HepG2 (cell line): ENCODE data around the gene WDR59. TPM values are rescaled to one million over a fixed set of nuclear protein-coding genes. Genes with fewer than 3 reads are reported as not detected.
A peak's percentile ranks its signal among the peaks of the same experiment; 100 is the strongest.

Experiments
- ATAC-seq: fragments of 200-7000 bp; cut with Tn5 transposase; 3 replicates; pipeline ENCODE4 v1.9.1; 2020; ENCODE audit warnings: mild to moderate bottlenecking, moderate library complexity
- BruUV-seq: library from RNA; stranded (reverse); fragments of 400-500 nt; replicated peaks from 2 replicates; lab custom pipeline; 2021; lab: Mats Ljungman, UMichigan
- CTCF ChIA-PET: fragments of 300-600 bp; formaldehyde crosslinking; extraction: SDS; loops from one replicate; lab custom pipeline; 2021; ENCODE audit warnings: low total read pairs, inconsistent platforms, low intra/inter-chr PET ratio; lab: Yijun Ruan, JAX
- POLR2A ChIA-PET: fragments of 350-600 bp; sonication (Branson Sonifier 250); formaldehyde crosslinking; loops from one replicate; lab custom pipeline; 2020; ENCODE audit warnings: antibody characterized with exemption, inconsistent platforms; lab: Yijun Ruan, JAX
- DNase-seq: peaks from one replicate; pipeline ENCODE4 v3.0.0-alpha.2; 2015; ENCODE audit warnings: low spot score
- FAIRE-seq: peaks from 3 replicates; lab custom pipeline; 2011; peaks lifted over from hg19 to GRCh38; lab: Jason Lieb, UNC
- H2AFZ ChIP-seq: one replicate; pipeline ENCODE4 v1.6.1; 2011; ENCODE audit warnings: low read length, inconsistent platforms
- H3K27ac ChIP-seq: fragments of 300-600 bp; 3 replicates; pipeline ENCODE4 v1.8.0; 2011; ENCODE audit warnings: mixed run types, mild to moderate bottlenecking, mixed read lengths, low read length, inconsistent platforms; ENCODE audit not compliant: insufficient read depth; ENCODE audit errors: extremely low read length
- H3K27me3 ChIP-seq, 2 experiments: fragments of 200-600 bp in 1 of 2; 2 replicates in 1 of 2; 3 replicates in 1 of 2; pipeline versions ENCODE4 v1.6.0 to v1.8.0; 2011; ENCODE audit warnings: low read length in 2 of 2, mild to moderate bottlenecking in 2 of 2, moderate library complexity in 2 of 2, inconsistent platforms in 1 of 2; ENCODE audit not compliant: insufficient read depth in 2 of 2, control insufficient read depth in 1 of 2
- H3K36me3 ChIP-seq, 2 experiments: fragments of 200-600 bp in 1 of 2; replicated peaks in 1 of 2; 2 replicates in 1 of 2; 3 replicates in 1 of 2; pipeline versions ENCODE4 v1.5.1 to v1.8.0; 2011; ENCODE audit warnings: low read length in 2 of 2, inconsistent platforms in 1 of 2; ENCODE audit not compliant: insufficient read depth in 2 of 2, control insufficient read depth in 1 of 2
- H3K4me1 ChIP-seq: 2 replicates; pipeline ENCODE4 v1.5.1; 2012; ENCODE audit warnings: low read length, inconsistent platforms; ENCODE audit not compliant: insufficient read depth
- H3K4me2 ChIP-seq: 2 replicates; pipeline ENCODE4 v1.6.0; 2011; ENCODE audit warnings: low read depth, low read length, inconsistent platforms
- H3K4me3 ChIP-seq, 3 experiments: fragments of 200-600 bp in 1 of 3; sonication (generic), shearing (Covaris generic) in 1 of 3; replicated peaks in 1 of 3; 2 replicates each; pipeline ENCODE4 v1.5.1; 2011 to 2016; ENCODE audit warnings: low read length in 3 of 3, inconsistent platforms in 2 of 3, low read depth in 2 of 3, mild to moderate bottlenecking in 2 of 3, control low read depth in 1 of 3, mixed read lengths in 1 of 3; ENCODE audit not compliant: insufficient read depth in 1 of 3
- H3K79me2 ChIP-seq: one replicate; pipeline ENCODE4 v1.6.1; 2011; ENCODE audit warnings: low read length, inconsistent platforms; ENCODE audit not compliant: insufficient read depth
- H3K9ac ChIP-seq: 2 replicates; pipeline ENCODE4 v1.6.0; 2011; ENCODE audit warnings: mild to moderate bottlenecking, low read depth, low read length, inconsistent platforms; ENCODE audit not compliant: insufficient read depth
- H3K9me3 ChIP-seq: 2 replicates; pipeline ENCODE4 v1.5.1; 2012; ENCODE audit warnings: mild to moderate bottlenecking, low read length
- H4K20me1 ChIP-seq: 2 replicates; pipeline ENCODE4 v1.6.0; 2011; ENCODE audit warnings: inconsistent platforms, mild to moderate bottlenecking, low read length, moderate library complexity; ENCODE audit not compliant: insufficient read depth
- CC2D1A ChIP-seq: sonication (generic); formaldehyde crosslinking; IDR thresholded peaks from 2 replicates; pipeline ENCODE4 v1.8.1; 2023; ENCODE audit warnings: mild to moderate bottlenecking, missing genetic modification reagents
- CENPT ChIP-seq: sonication (generic); formaldehyde crosslinking; IDR thresholded peaks from 2 replicates; pipeline ENCODE4 v1.8.0; 2022; ENCODE audit warnings: low read depth, mild to moderate bottlenecking, moderate library complexity, missing genetic modification reagents
- CHCHD3 ChIP-seq: sonication (generic); formaldehyde crosslinking; IDR thresholded peaks from 2 replicates; pipeline ENCODE4 v1.8.0; 2022; ENCODE audit warnings: mild to moderate bottlenecking, missing genetic modification reagents, moderate library complexity
- HINFP ChIP-seq: sonication (generic); formaldehyde crosslinking; IDR thresholded peaks from 2 replicates; pipeline ENCODE4 v1.4.0; 2020; ENCODE audit warnings: low read depth, mild to moderate bottlenecking, missing genetic modification reagents
- HNF4G ChIP-seq, 2 experiments: sonication (generic) in 1 of 2; formaldehyde crosslinking in 1 of 2; IDR thresholded peaks; 2 replicates each; pipeline versions ENCODE4 v1.4.0 to v1.6.1; 2011 to 2020; ENCODE audit warnings: borderline replicate concordance in 2 of 2, low read depth in 2 of 2, mild to moderate bottlenecking in 2 of 2, low read length in 1 of 2, missing genetic modification reagents in 1 of 2, moderate library complexity in 1 of 2
- IRF1 ChIP-seq: sonication (generic); formaldehyde crosslinking; IDR thresholded peaks from 2 replicates; pipeline ENCODE4 v1.4.0; 2020; ENCODE audit warnings: low read depth, mild to moderate bottlenecking, missing genetic modification reagents
- NCOA1 ChIP-seq: sonication (generic); formaldehyde crosslinking; IDR thresholded peaks from 2 replicates; pipeline ENCODE4 v1.9.0; 2021; ENCODE audit warnings: missing genetic modification reagents
- SNAI1 ChIP-seq: sonication (generic); formaldehyde crosslinking; IDR thresholded peaks from 2 replicates; pipeline ENCODE4 v1.5.0; 2020; ENCODE audit warnings: mild to moderate bottlenecking, missing genetic modification reagents, borderline replicate concordance
- THAP7 ChIP-seq: sonication (generic); formaldehyde crosslinking; IDR thresholded peaks from 2 replicates; pipeline ENCODE4 v1.8.1; 2023; ENCODE audit warnings: mild to moderate bottlenecking, missing genetic modification reagents
- ZNF235 ChIP-seq: sonication (generic); formaldehyde crosslinking; IDR thresholded peaks from 2 replicates; pipeline ENCODE4 v1.8.1; 2023; ENCODE audit warnings: mild to moderate bottlenecking, missing genetic modification reagents, borderline replicate concordance
- ZNF574 ChIP-seq: sonication (generic); formaldehyde crosslinking; IDR thresholded peaks from 2 replicates; pipeline ENCODE4 v1.4.0; 2020; ENCODE audit warnings: missing genetic modification reagents
- ZNF619 ChIP-seq: sonication (generic); formaldehyde crosslinking; IDR thresholded peaks from 2 replicates; pipeline ENCODE4 v1.4.0; 2020; ENCODE audit warnings: mild to moderate bottlenecking, missing genetic modification reagents
- ZNF777 ChIP-seq: sonication (generic); formaldehyde crosslinking; IDR thresholded peaks from 2 replicates; pipeline ENCODE4 v1.4.0; 2020; ENCODE audit warnings: missing genetic modification reagents
- ZNF839 ChIP-seq: sonication (generic); formaldehyde crosslinking; IDR thresholded peaks from 2 replicates; pipeline ENCODE4 v1.4.0; 2020; ENCODE audit warnings: missing genetic modification reagents, mild to moderate bottlenecking, borderline replicate concordance
- WGBS: methylation state at CpG from one replicate; pipeline ENCODE4 v1.1.6; 2017; ENCODE audit warnings: low lambda C conversion rate; 5-methylcytosine and 5-hydroxymethylcytosine counted together
- in situ Hi-C: cut with HindIII; loops from 2 replicates; pipeline ENCODE4 v1.10.0; 2017; ENCODE audit warnings: low pct_unique_long_range_greater_than_20kb; ENCODE audit not compliant: extremely low pct_ligation_motif_present
- intact Hi-C: fragments of 100-400 bp; cut with micrococcal nuclease; formaldehyde crosslinking; loops from one replicate; pipeline ENCODE4 v1.10.0; 2022; ENCODE audit not compliant: unreplicated experiment
- polyA plus RNA-seq, 8 experiments: library from polyadenylated mRNA; depleted of rRNA in 3 of 8; stranded (reverse) in 7 of 8; unstranded in 1 of 8; fragments of >200 nt; fragmentation: Illumina TruSeq in 4 of 8; extraction: Trizol in 4 of 8; gene quantifications; 2 replicates each; pipeline versions ENCODE4 v1.2.1 to v1.2.3, GENCODE V29; 2011 to 2016; ENCODE audit warnings: low read depth in 4 of 8, missing spikeins in 1 of 8, mixed read lengths in 1 of 8; ENCODE audit not compliant: insufficient read depth in 1 of 8
- total RNA-seq, 5 experiments: library from RNA; depleted of rRNA; stranded (reverse); fragments of >200 nt; fragmentation: Illumina TruSeq; extraction: Trizol; gene quantifications; 2 replicates each; pipeline ENCODE4 v1.2.3, GENCODE V29; 2016; ENCODE audit warnings: low read depth in 1 of 5

Gene WDR59
- total and polyA plus RNA-seq, 2 of the 13 experiments (the other 11 are each of a cell fraction or from before 2014, with no cell fraction given) = 65.2 to 306 TPM

- TF ChIP-seq HNF4G (IDR thresholded peaks at IDR 0.05; ENCODE audit: borderline replicate concordance, low read depth, low read length) (peak; percentile 60), HNF4G (CRISPR knock-in tag; IDR thresholded peaks at IDR 0.05; ENCODE audit: borderline replicate concordance, low read depth) (no peak), ZNF839 (no peak), THAP7 (no peak)
Measured at GRCh38 chr16:74829637-74830036, 155.3 kb downstream of the WDR59 start (continued).

GRCh38 chr16:74825941-74826340 is 159.0 kb downstream of the WDR59 start:
- Histone ChIP-seq H3K4me1 (0 out of 2 replicates have a peak, but pooled peaks cover 8% of the 10 kb centered on the region), H3K4me3 (no peak overlapping the region), H3K4me2 (no peak overlapping the region), H3K27ac (no peak overlapping the region), H3K9ac (no peak overlapping the region), H2AFZ (no peak overlapping the region), H3K9me3 (no peaks in the 10 kb centered on the region), H3K79me2 (no peaks in the 10 kb centered on the region), H3K27me3 (peaks cover under 1 to 19% of the 10 kb centered on the region in 2 experiments; a peak in 4 of 5 replicates), H3K36me3 (no peaks in the 10 kb centered on the region), H4K20me1 (no peaks in the 10 kb centered on the region)
- CTCF ChIA-PET = no interaction called here
- intact Hi-C loops = no loop called here
- ATAC-seq (no peak), DNase-seq (no peak), FAIRE-seq (no peak)
- 33% methylated on average over 5 of the region's 5 CpGs for WGBS
- BruUV-seq = no TSS peak
- POLR2A ChIA-PET = no interaction called here
- in situ Hi-C loops = no loop called here
- TF ChIP-seq CHCHD3 (CRISPR knock-in tag) = no peak
- no peak for TF ChIP-seq SNAI1 (CRISPR knock-in tag)
- no peak for TF ChIP-seq ZNF235 (CRISPR knock-in tag)
- no peak for TF ChIP-seq CENPT (CRISPR knock-in tag)
- no peak for TF ChIP-seq ZNF777
- TF ChIP-seq IRF1 (CRISPR knock-in tag) = no peak
- no peak for TF ChIP-seq ZNF619
- TF ChIP-seq ZNF574 (CRISPR knock-in tag) = no peak
- TF ChIP-seq HINFP (CRISPR knock-in tag) = no peak
- TF ChIP-seq CC2D1A = no peak
- TF ChIP-seq NCOA1 (CRISPR knock-in tag) = no peak
